Hair follicle dermal papilla cell (primary cell): ENCODE measurements around the gene POLK. TPM values are rescaled to one million over a fixed set of nuclear protein-coding genes. Genes with fewer than 3 reads are reported as not detected.

ENCODE experiments used
- small RNA-seq: library from RNA; depleted of rRNA; stranded (forward); fragments of <200 nt; gene quantifications from one replicate; pipeline ENCODE3, GENCODE V24; 2012
- total RNA-seq: library from RNA; depleted of rRNA; stranded (reverse); fragments of >200 nt; gene quantifications from 2 replicates; pipeline ENCODE4 v1.2.3, GENCODE V29; 2012

The POLK gene
- 36.9 and 45.3 TPM in 2 replicates for total RNA-seq

GRCh38 chr5:75511435-75512382 lies at the start of gene POLK, which contains the start of gene CERT1:
Gene POLK (plus strand): TSS chr5:75511891.
Gene CERT1 (minus strand): TSS chr5:75511629. CDS start chr5:75511207, 422 bp downstream.

GRCh38 chr5:75611311-75612225 lies 99.9 kb downstream of the POLK start, which contains the start of gene ANKDD1B:
Gene ANKDD1B (plus strand): TSS chr5:75611453. CDS start chr5:75611635, 182 bp downstream.

Small RNA genes within 50 kb of the gene (small RNA-seq; reads per million reads assigned to genes)
- not detected for gene RNU7-175P

Other genes starting within 250 kb of the POLK start
- gene HMGCR, start 174.7 kb upstream of the POLK start, total RNA-seq: 107 and 112 TPM in 2 replicates
- 24.5 and 24.9 TPM in 2 replicates for gene CERT1, start 262 bp upstream of the POLK start, total RNA-seq
- 0.12 and 0.32 TPM in 2 replicates for gene ANKDD1B, start 99.6 kb downstream of the POLK start, total RNA-seq
- 7.1 and 9.8 TPM in 2 replicates for gene POC5, start 205.5 kb downstream of the POLK start, total RNA-seq